Naive thymus-derived CD4-positive, alpha-beta T cell (primary cell): Measurements from ENCODE around the gene ODAD4. TPM values are rescaled to one million over a fixed set of nuclear protein-coding genes. Genes with fewer than 3 reads are reported as not detected.

Experiments used
- ATAC-seq: fragments of 150-1000 bp; cut with Tn5 transposase; 2 replicates; pipeline ENCODE4 v1.10.0; 2021; ENCODE audit warnings: mild to moderate bottlenecking, moderate library complexity
- CTCF ChIA-PET: fragments of 350-600 bp; sonication (Branson Sonifier 250); formaldehyde crosslinking; loops from one replicate; lab custom pipeline; 2021; ENCODE audit warnings: antibody characterized with exemption; lab: Charles Lee
- POLR2A ChIA-PET: fragments of 350-600 bp; sonication (Branson Sonifier 250); formaldehyde crosslinking; loops from one replicate; lab custom pipeline; 2021; ENCODE audit warnings: antibody characterized with exemption, inconsistent platforms; lab: Charles Lee
- DNase-seq, 9 donors: peaks; one replicate each; pipeline versions ENCODE4 v3.0.0 to v3.0.0-alpha.2; 2020 to 2022; ENCODE audit warnings: mixed read lengths in 1 of 9
- H3K27ac ChIP-seq: one replicate; pipeline ENCODE4 v1.7.0; 2013; ENCODE audit warnings: mild to moderate bottlenecking, low read depth, low read length, moderate library complexity
- H3K27me3 ChIP-seq, 2 donors: one replicate each; pipeline ENCODE4 v1.7.0; 2013; ENCODE audit warnings: low read length in 2 of 2, mild to moderate bottlenecking in 2 of 2, moderate library complexity in 2 of 2; ENCODE audit not compliant: control insufficient read depth in 2 of 2, insufficient read depth in 2 of 2
- H3K36me3 ChIP-seq, 3 experiments: 1 replicate in 2 of 3; 2 replicates in 1 of 3; pipeline ENCODE4 v1.7.0; 2013; ENCODE audit warnings: low read length in 3 of 3, mild to moderate bottlenecking in 3 of 3, moderate library complexity in 1 of 3; ENCODE audit not compliant: insufficient read depth in 3 of 3, control insufficient read depth in 2 of 3
- H3K4me1 ChIP-seq, 2 donors: one replicate each; pipeline ENCODE4 v1.7.0; 2013; ENCODE audit warnings: low read length in 2 of 2, mild to moderate bottlenecking in 2 of 2, moderate library complexity in 1 of 2; ENCODE audit not compliant: control insufficient read depth in 2 of 2, insufficient read depth in 2 of 2
- H3K4me3 ChIP-seq: 2 replicates; pipeline ENCODE4 v1.7.0; 2013; ENCODE audit warnings: mild to moderate bottlenecking, low read length
- H3K9me3 ChIP-seq, 3 experiments: 1 replicate in 2 of 3; 2 replicates in 1 of 3; pipeline ENCODE4 v1.7.0; 2013; ENCODE audit warnings: low read length in 3 of 3; ENCODE audit not compliant: control insufficient read depth in 2 of 3
- H3K27ac Mint-ChIP-seq, 9 donors: one replicate each; pipeline ENCODE4 v1.8.0; 2020 to 2022; ENCODE audit warnings: mixed read lengths in 9 of 9, mild to moderate bottlenecking in 8 of 9, moderate library complexity in 5 of 9, inconsistent platforms in 2 of 9
- H3K27me3 Mint-ChIP-seq, 5 donors: one replicate each; pipeline ENCODE4 v1.8.0; 2021 to 2022; ENCODE audit warnings: mixed read lengths in 5 of 5, mild to moderate bottlenecking in 1 of 5
- H3K36me3 Mint-ChIP-seq, 5 donors: one replicate each; pipeline ENCODE4 v1.8.0; 2020 to 2022; ENCODE audit warnings: mixed read lengths in 5 of 5, mild to moderate bottlenecking in 3 of 5, inconsistent platforms in 1 of 5
- H3K4me1 Mint-ChIP-seq, 7 donors: one replicate each; pipeline ENCODE4 v1.8.0; 2020 to 2022; ENCODE audit warnings: mixed read lengths in 7 of 7, mild to moderate bottlenecking in 3 of 7, inconsistent platforms in 1 of 7
- H3K4me3 Mint-ChIP-seq, 10 donors: one replicate each; pipeline ENCODE4 v1.8.0; 2020 to 2022; ENCODE audit warnings: mild to moderate bottlenecking in 10 of 10, mixed read lengths in 10 of 10, moderate library complexity in 6 of 10, inconsistent platforms in 2 of 10
- H3K9me3 Mint-ChIP-seq, 11 donors: one replicate each; pipeline ENCODE4 v1.8.0; 2020 to 2022; ENCODE audit warnings: mixed read lengths in 11 of 11, mild to moderate bottlenecking in 4 of 11, inconsistent platforms in 1 of 11, moderate library complexity in 1 of 11
- intact Hi-C, 2 donors: fragments of 100-400 bp; cut with micrococcal nuclease; formaldehyde crosslinking; loops; one replicate each; pipeline ENCODE4 v1.15.1; 2023
- polyA plus RNA-seq, 2 donors: library from polyadenylated mRNA; unstranded; fragments of 300-500 nt; fragmentation: Illumina TruSeq; gene quantifications; one replicate each; pipeline ENCODE4 v1.2.3, GENCODE V29; 2021
- total RNA-seq, 6 experiments: library from RNA in 5 of 6; stranded (reverse) in 5 of 6; gene quantifications; 1 replicate in 5 of 6; 2 replicates in 1 of 6; pipeline ENCODE4 v1.2.3 and lab custom pipeline; 2021 to 2026

The ODAD4 gene
- total and polyA plus RNA-seq, 7 experiments from 2014 or later: 0.10 to 4.1 (median 0.83) TPM; not detected in 1

GRCh38 chr17:41996855-41997164, 66.4 kb downstream of the ODAD4 start:
- Histone ChIP-seq H3K4me3 (no peak overlapping the region), H3K9me3 (no peaks in the 10 kb centered on the region), H3K27me3 (no peaks in the 10 kb centered on the region), H3K27ac (no peak overlapping the region), H3K4me1 (no peaks in the 10 kb centered on the region), H3K36me3 (peaks cover 13 to 93% (median 29%) of the 10 kb centered on the region in 3 experiments)
- H3K27me3 Mint-ChIP-seq: no peaks in the 10 kb centered on the region
- H3K27ac Mint-ChIP-seq: peak overlapping the region in 1 of 9 donors; percentile 53
- DNase-seq (no peak), ATAC-seq (no peak)
- H3K4me1 Mint-ChIP-seq: peaks cover 0 to 11% (median 0%) of the 10 kb centered on the region in 7 donors
- no peaks in the 10 kb centered on the region for H3K9me3 Mint-ChIP-seq
- CTCF ChIA-PET: interaction anchor here (0.9 kb wide), 1 partner anchor 10 kb away, joined by 4 read pairs; no protein-coding TSS in a partner anchor
- POLR2A ChIA-PET: interaction anchor here (1.6 kb wide), 1 partner anchor 23 kb away, joined by 6 read pairs; the partner anchor contains the start of gene NKIRAS2
- intact Hi-C loops: no loop called here
- H3K36me3 Mint-ChIP-seq: peaks cover 4 to 36% (median 27%) of the 10 kb centered on the region in 5 donors
- no peak overlapping the region for H3K4me3 Mint-ChIP-seq

GRCh38 chr17:41998497-41998896, 68.1 kb downstream of the ODAD4 start:
- Mint-ChIP-seq H3K4me1 (peaks cover 0 to 24% (median 11%) of the 10 kb centered on the region in 7 donors), H3K9me3 (no peaks in the 10 kb centered on the region), H3K27ac (peak overlapping the region in 1 of 9 donors; percentile 4), H3K27me3 (no peaks in the 10 kb centered on the region), H3K36me3 (peaks cover 4 to 37% (median 20%) of the 10 kb centered on the region in 5 donors), H3K4me3 (no peak overlapping the region)
- ATAC-seq (no peak), DNase-seq (no peak)
- ChIA-PET POLR2A (no interaction called here), CTCF (no interaction called here)
- Histone ChIP-seq H3K4me3 (no peak overlapping the region), H3K4me1 (no peaks in the 10 kb centered on the region), H3K27me3 (no peaks in the 10 kb centered on the region), H3K36me3 (peaks cover 13 to 93% (median 34%) of the 10 kb centered on the region in 3 experiments), H3K9me3 (no peaks in the 10 kb centered on the region), H3K27ac (no peak overlapping the region)
- intact Hi-C loops: no loop called here

GRCh38 chr17:42000413-42001133, 70.2 kb downstream of the ODAD4 start:
- Histone ChIP-seq H3K4me1 (no peaks in the 10 kb centered on the region), H3K9me3 (no peaks in the 10 kb centered on the region), H3K4me3 (no peak overlapping the region), H3K27me3 (no peaks in the 10 kb centered on the region), H3K36me3 (peaks cover 13 to 75% (median 20%) of the 10 kb centered on the region in 3 experiments), H3K27ac (no peak overlapping the region)
- POLR2A ChIA-PET: no interaction called here
- Mint-ChIP-seq H3K36me3 (peaks cover 4 to 32% (median 14%) of the 10 kb centered on the region in 5 donors), H3K27ac (peak overlapping the region in 2 of 9 donors; percentile 9 to 37), H3K9me3 (no peaks in the 10 kb centered on the region), H3K4me3 (no peak overlapping the region), H3K4me1 (peaks cover 7 to 35% (median 27%) of the 10 kb centered on the region in 7 donors), H3K27me3 (no peaks in the 10 kb centered on the region)
- CTCF ChIA-PET: no interaction called here
- no peak for DNase-seq
- ATAC-seq: no peak
- intact Hi-C loops: no loop called here

GRCh38 chr17:42001729-42002128, 71.3 kb downstream of the ODAD4 start:
- intact Hi-C loops: no loop called here
- DNase-seq (no peak), ATAC-seq (no peak)
- Histone ChIP-seq H3K9me3 (no peaks in the 10 kb centered on the region), H3K4me3 (no peak overlapping the region), H3K4me1 (no peaks in the 10 kb centered on the region), H3K27ac (no peak overlapping the region), H3K27me3 (no peaks in the 10 kb centered on the region), H3K36me3 (peaks cover 12 to 63% (median 18%) of the 10 kb centered on the region in 3 experiments)
- no peak overlapping the region for H3K27ac Mint-ChIP-seq
- H3K4me3 Mint-ChIP-seq: no peak overlapping the region
- peaks cover 0 to 22% (median 10%) of the 10 kb centered on the region in 5 donors for H3K36me3 Mint-ChIP-seq
- no peaks in the 10 kb centered on the region for H3K27me3 Mint-ChIP-seq
- ChIA-PET POLR2A (interaction anchor here (1.4 kb wide), 1 partner anchor 23 kb away, joined by 3 read pairs; no protein-coding TSS in a partner anchor), CTCF (no interaction called here)
- peaks cover 8 to 35% (median 29%) of the 10 kb centered on the region in 7 donors for H3K4me1 Mint-ChIP-seq
- no peaks in the 10 kb centered on the region for H3K9me3 Mint-ChIP-seq

- ChIA-PET CTCF (interaction anchor here (0.6 kb wide), 1 partner anchor 38 kb away, joined by 3 read pairs; no protein-coding TSS in a partner anchor), POLR2A (interaction anchor here (0.6 to 1.4 kb wide), 3 partner anchors 14 to 51 kb away, joined by 3 read pairs; no protein-coding TSS in a partner anchor)
- no peaks in the 10 kb centered on the region for H3K9me3 Mint-ChIP-seq
- H3K36me3 Mint-ChIP-seq: peaks cover 0 to 20% (median 7%) of the 10 kb centered on the region in 5 donors
- Histone ChIP-seq H3K9me3 (no peaks in the 10 kb centered on the region), H3K36me3 (peaks cover 7 to 58% (median 18%) of the 10 kb centered on the region in 3 experiments), H3K27ac (no peak overlapping the region), H3K27me3 (no peaks in the 10 kb centered on the region), H3K4me1 (no peaks in the 10 kb centered on the region), H3K4me3 (no peak overlapping the region)
- H3K27me3 Mint-ChIP-seq: no peaks in the 10 kb centered on the region
- H3K4me1 Mint-ChIP-seq: peaks cover 12 to 40% (median 33%) of the 10 kb centered on the region in 7 donors
- DNase-seq: no peak
- peak overlapping the region in 1 of 9 donors; percentile 16 for H3K27ac Mint-ChIP-seq
- intact Hi-C loops: no loop called here
- no peak for ATAC-seq
- H3K4me3 Mint-ChIP-seq: no peak overlapping the region
These were observed 71.9 kb downstream of the ODAD4 start for GRCh38 chr17:42002175-42002791.

- Histone ChIP-seq H3K36me3 (peaks cover 6 to 52% (median 18%) of the 10 kb centered on the region in 3 experiments), H3K27ac (no peak overlapping the region), H3K4me3 (no peak overlapping the region), H3K9me3 (no peaks in the 10 kb centered on the region), H3K4me1 (no peaks in the 10 kb centered on the region), H3K27me3 (no peaks in the 10 kb centered on the region)
- ChIA-PET CTCF (interaction anchor here (0.6 kb wide), 1 partner anchor 39 kb away, joined by 3 read pairs; no protein-coding TSS in a partner anchor), POLR2A (interaction anchor here (0.6 to 1.4 kb wide), 4 partner anchors 13 to 530 kb away, joined by 3 read pairs; no protein-coding TSS in a partner anchor)
- ATAC-seq: no peak
- H3K27ac Mint-ChIP-seq: peak overlapping the region in 2 of 9 donors; percentile 14 to 43
- intact Hi-C loops: no loop called here
- H3K36me3 Mint-ChIP-seq: peaks cover 0 to 21% (median 7%) of the 10 kb centered on the region in 5 donors
- peaks cover 13 to 42% (median 33%) of the 10 kb centered on the region in 7 donors for H3K4me1 Mint-ChIP-seq
- no peaks in the 10 kb centered on the region for H3K27me3 Mint-ChIP-seq
- no peak overlapping the region for H3K4me3 Mint-ChIP-seq
- no peaks in the 10 kb centered on the region for H3K9me3 Mint-ChIP-seq
- DNase-seq: no peak
These were observed 72.4 kb downstream of the ODAD4 start for GRCh38 chr17:42002792-42003301.
